HCT116 (cell line): Measurements from ENCODE around the gene NAA40. TPM values are rescaled to one million over a fixed set of nuclear protein-coding genes. Genes with fewer than 3 reads are reported as not detected.

ENCODE experiments used
- ATAC-seq: fragments of 200-7000 bp; cut with Tn5 transposase; 2 replicates; pipeline ENCODE4 v1.9.1; 2020; ENCODE audit warnings: mild to moderate bottlenecking, moderate library complexity
- BruUV-seq: library from RNA; stranded (reverse); fragments of 400-500 nt; replicated peaks from 2 replicates; lab custom pipeline; 2021; lab: Mats Ljungman, UMichigan
- CTCF ChIA-PET: fragments of 300-600 bp; sonication (Branson Sonifier 250); formaldehyde crosslinking; loops from one replicate; lab custom pipeline; 2021; ENCODE audit warnings: antibody characterized with exemption; lab: Charles Lee
- POLR2A ChIA-PET: fragments of 300-600, 350-600 bp; sonication (Branson Sonifier 250); formaldehyde crosslinking; loops from one replicate; lab custom pipeline; 2021; ENCODE audit warnings: antibody characterized with exemption; lab: Charles Lee
- RAD21 ChIA-PET, 2 experiments: fragments of 300-600 bp; sonication (Branson Sonifier 250); formaldehyde crosslinking; loops; one replicate each; lab custom pipeline; 2023; ENCODE audit warnings: low total read pairs in 2 of 2; ENCODE audit not compliant: uncharacterized antibody in 2 of 2, unreplicated experiment in 2 of 2, low non-redundant PET in 1 of 2; lab: Charles Lee
- DNase-seq: peaks from one replicate; pipeline ENCODE4 v3.0.0-alpha.2; 2010; ENCODE audit warnings: low read depth, low spot score
- H2AFZ ChIP-seq: fragments of 200-600 bp; shearing (Covaris generic), sonication (generic); 2 replicates; pipeline ENCODE4 v1.6.1; 2017; ENCODE audit warnings: low read depth, mixed run types, mixed read lengths, antibody characterized with exemption, low read length; ENCODE audit not compliant: poor library complexity, severe bottlenecking
- H3K27ac ChIP-seq: 2 replicates; pipeline ENCODE4 v1.5.1; 2012; ENCODE audit warnings: low read depth, low read length
- H3K27me3 ChIP-seq: fragments of 200-600 bp; sonication (generic); 2 replicates; pipeline ENCODE4 v1.6.1; 2016; ENCODE audit warnings: mixed run types, low read length, mixed read lengths; ENCODE audit not compliant: insufficient read depth
- H3K36me3 ChIP-seq, 2 experiments: fragments of 200-500 bp in 1 of 2; fragments of 200-600 bp in 1 of 2; sonication (Bioruptor generic) in 1 of 2; sonication (generic) in 1 of 2; 2 replicates each; pipeline versions ENCODE4 v1.5.1 to v1.6.1; 2014 to 2016; ENCODE audit warnings: low read length in 2 of 2, inconsistent platforms in 1 of 2, mixed read lengths in 1 of 2, mixed run types in 1 of 2; ENCODE audit not compliant: insufficient read depth in 2 of 2, control insufficient read depth in 1 of 2
- H3K4me1 ChIP-seq, 2 experiments: fragments of 200-600 bp in 1 of 2; sonication (generic) in 1 of 2; 2 replicates each; pipeline versions ENCODE4 v1.5.1 to v1.6.1; 2012 to 2017; ENCODE audit warnings: low read length in 2 of 2, inconsistent platforms in 1 of 2, mild to moderate bottlenecking in 1 of 2, mixed read lengths in 1 of 2, mixed run types in 1 of 2, moderate library complexity in 1 of 2; ENCODE audit not compliant: insufficient read depth in 2 of 2, control insufficient read depth in 1 of 2
- H3K4me2 ChIP-seq: fragments of 200-600 bp; sonication (generic); 2 replicates; pipeline ENCODE4 v1.6.1; 2017; ENCODE audit warnings: mixed run types, low read length, mixed read lengths
- H3K4me3 ChIP-seq, 2 experiments: fragments of 200-600 bp in 1 of 2; sonication (generic) in 1 of 2; replicated peaks in 1 of 2; 2 replicates each; pipeline ENCODE4 v1.5.1; 2011 to 2016; ENCODE audit warnings: low read length in 2 of 2, control low read depth in 1 of 2, low read depth in 1 of 2, mild to moderate bottlenecking in 1 of 2, mixed read lengths in 1 of 2, mixed run types in 1 of 2
- H3K79me2 ChIP-seq: fragments of 200-600 bp; sonication (generic); 2 replicates; pipeline ENCODE4 v1.6.1; 2017; ENCODE audit warnings: mild to moderate bottlenecking, mixed run types, low read length, moderate library complexity, mixed read lengths; ENCODE audit not compliant: insufficient read depth
- H3K9ac ChIP-seq: fragments of 200-600 bp; sonication (generic); 2 replicates; pipeline ENCODE4 v1.6.1; 2016; ENCODE audit warnings: low read length, mixed read lengths
- H3K9me2 ChIP-seq: fragments of 200-600 bp; sonication (generic), shearing (Covaris generic); 2 replicates; pipeline ENCODE4 v1.6.1; 2017; ENCODE audit warnings: mixed run types, mild to moderate bottlenecking, moderate library complexity; ENCODE audit not compliant: insufficient read depth
- H3K9me3 ChIP-seq, 2 experiments: fragments of 200-500 bp in 1 of 2; fragments of 200-600 bp in 1 of 2; sonication (Bioruptor generic) in 1 of 2; sonication (generic) in 1 of 2; 2 replicates each; pipeline ENCODE4 v1.6.1; 2014 to 2017; ENCODE audit warnings: low read length in 2 of 2, mixed read lengths in 2 of 2, inconsistent platforms in 1 of 2, low read depth in 1 of 2, mild to moderate bottlenecking in 1 of 2, mixed run types in 1 of 2, moderate library complexity in 1 of 2; ENCODE audit not compliant: control insufficient read depth in 1 of 2, insufficient read depth in 1 of 2
- H4K20me1 ChIP-seq: fragments of 200-600 bp; sonication (generic), shearing (Covaris generic); 2 replicates; pipeline ENCODE4 v1.6.1; 2017; ENCODE audit warnings: mixed run types, mild to moderate bottlenecking, moderate library complexity; ENCODE audit not compliant: insufficient read depth
- ELF1 ChIP-seq: IDR thresholded peaks from 2 replicates; pipeline ENCODE4 v1.6.1; 2012; ENCODE audit warnings: low read depth, borderline replicate concordance
- EZH2 ChIP-seq: fragments of 200-600 bp; sonication (generic); IDR thresholded peaks from 2 replicates; pipeline ENCODE4 v1.6.1; 2017; ENCODE audit warnings: antibody characterized with exemption, mixed run types
- JUND ChIP-seq: IDR thresholded peaks from 2 replicates; pipeline ENCODE4 v1.6.1; 2012
- POLR2A ChIP-seq: IDR thresholded peaks from 2 replicates; pipeline ENCODE4 v1.7.0; 2011; ENCODE audit warnings: borderline replicate concordance; ENCODE audit not compliant: insufficient read depth, insufficient read length; ENCODE audit errors: extremely low read depth
- POLR2AphosphoS5 ChIP-seq: IDR thresholded peaks from 2 replicates; pipeline ENCODE4 v1.6.1; 2011; ENCODE audit warnings: mild to moderate bottlenecking, low read depth, low read length, moderate library complexity
- SIN3A ChIP-seq: IDR thresholded peaks from 2 replicates; pipeline ENCODE4 v1.6.1; 2012; ENCODE audit warnings: low read depth
- SP1 ChIP-seq: IDR thresholded peaks from 2 replicates; pipeline ENCODE4 v1.6.1; 2012; ENCODE audit warnings: low read depth
- intact Hi-C: fragments of 100-400 bp; cut with micrococcal nuclease; formaldehyde crosslinking; loops from 2 replicates; pipeline ENCODE4 v1.10.0; 2022
- total RNA-seq: library from RNA; stranded (reverse); gene quantifications from one replicate; pipeline ENCODE4 v1.2.1, GENCODE V29; 2021; ENCODE audit not compliant: unreplicated experiment
- TF ChIP-seq, protein P1 (sequence below): IDR thresholded peaks from 2 replicates; pipeline ENCODE4 v1.6.1; 2012; ENCODE audit warnings: low read depth
- TF ChIP-seq, protein P2 (sequence below): IDR thresholded peaks from 2 replicates; pipeline ENCODE4 v1.6.1; 2012
- TF ChIP-seq, protein P3 (sequence below): IDR thresholded peaks from 2 replicates; pipeline ENCODE4 v1.6.1; 2011; ENCODE audit warnings: mild to moderate bottlenecking, low read length, moderate library complexity; ENCODE audit not compliant: insufficient replicate concordance; ENCODE audit errors: extremely low read depth
- TF ChIP-seq, protein P4 (sequence below), 3 experiments: fragments of 200-600 bp in 1 of 3; sonication (generic) in 1 of 3; IDR thresholded peaks in 2 of 3; conservative IDR thresholded peaks in 1 of 3; 2 replicates each; pipeline ENCODE4 v1.5.1; 2012 to 2017; ENCODE audit warnings: low read depth in 2 of 3, low read length in 2 of 3, antibody characterized with exemption in 1 of 3, borderline replicate concordance in 1 of 3, control low read depth in 1 of 3, mild to moderate bottlenecking in 1 of 3, mixed read lengths in 1 of 3, mixed run types in 1 of 3, moderate library complexity in 1 of 3; ENCODE audit not compliant: insufficient read depth in 1 of 3

Gene NAA40
- total RNA-seq, 1 experiment from 2014 or later, result 25.3 TPM

DNA sequence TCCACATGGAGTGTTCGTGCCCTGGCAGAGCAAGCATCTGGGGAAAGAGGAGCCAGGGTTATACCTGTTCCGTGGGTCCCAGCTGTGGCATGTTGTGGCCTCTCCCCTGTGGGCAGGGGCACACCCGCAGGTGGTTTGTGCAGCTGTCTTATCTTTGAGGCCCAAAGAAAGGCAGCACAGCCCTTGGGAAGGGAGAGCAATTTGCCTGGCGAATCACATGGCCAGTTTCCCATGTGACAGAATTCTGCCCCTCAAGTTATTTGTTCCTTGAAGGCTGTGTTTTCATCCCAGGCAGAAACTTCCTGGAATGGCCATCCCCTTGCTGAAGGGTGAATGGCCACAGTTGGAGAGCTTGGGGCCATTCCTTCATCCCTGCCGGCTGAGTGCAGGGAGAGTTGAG, 19.2 kb downstream of the NAA40 start (continued):
- TF ChIP-seq, protein P1, sequence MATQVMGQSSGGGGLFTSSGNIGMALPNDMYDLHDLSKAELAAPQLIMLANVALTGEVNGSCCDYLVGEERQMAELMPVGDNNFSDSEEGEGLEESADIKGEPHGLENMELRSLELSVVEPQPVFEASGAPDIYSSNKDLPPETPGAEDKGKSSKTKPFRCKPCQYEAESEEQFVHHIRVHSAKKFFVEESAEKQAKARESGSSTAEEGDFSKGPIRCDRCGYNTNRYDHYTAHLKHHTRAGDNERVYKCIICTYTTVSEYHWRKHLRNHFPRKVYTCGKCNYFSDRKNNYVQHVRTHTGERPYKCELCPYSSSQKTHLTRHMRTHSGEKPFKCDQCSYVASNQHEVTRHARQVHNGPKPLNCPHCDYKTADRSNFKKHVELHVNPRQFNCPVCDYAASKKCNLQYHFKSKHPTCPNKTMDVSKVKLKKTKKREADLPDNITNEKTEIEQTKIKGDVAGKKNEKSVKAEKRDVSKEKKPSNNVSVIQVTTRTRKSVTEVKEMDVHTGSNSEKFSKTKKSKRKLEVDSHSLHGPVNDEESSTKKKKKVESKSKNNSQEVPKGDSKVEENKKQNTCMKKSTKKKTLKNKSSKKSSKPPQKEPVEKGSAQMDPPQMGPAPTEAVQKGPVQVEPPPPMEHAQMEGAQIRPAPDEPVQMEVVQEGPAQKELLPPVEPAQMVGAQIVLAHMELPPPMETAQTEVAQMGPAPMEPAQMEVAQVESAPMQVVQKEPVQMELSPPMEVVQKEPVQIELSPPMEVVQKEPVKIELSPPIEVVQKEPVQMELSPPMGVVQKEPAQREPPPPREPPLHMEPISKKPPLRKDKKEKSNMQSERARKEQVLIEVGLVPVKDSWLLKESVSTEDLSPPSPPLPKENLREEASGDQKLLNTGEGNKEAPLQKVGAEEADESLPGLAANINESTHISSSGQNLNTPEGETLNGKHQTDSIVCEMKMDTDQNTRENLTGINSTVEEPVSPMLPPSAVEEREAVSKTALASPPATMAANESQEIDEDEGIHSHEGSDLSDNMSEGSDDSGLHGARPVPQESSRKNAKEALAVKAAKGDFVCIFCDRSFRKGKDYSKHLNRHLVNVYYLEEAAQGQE, result no peak
- TF ChIP-seq SP1 (no peak), ELF1 (no peak)

DNA sequence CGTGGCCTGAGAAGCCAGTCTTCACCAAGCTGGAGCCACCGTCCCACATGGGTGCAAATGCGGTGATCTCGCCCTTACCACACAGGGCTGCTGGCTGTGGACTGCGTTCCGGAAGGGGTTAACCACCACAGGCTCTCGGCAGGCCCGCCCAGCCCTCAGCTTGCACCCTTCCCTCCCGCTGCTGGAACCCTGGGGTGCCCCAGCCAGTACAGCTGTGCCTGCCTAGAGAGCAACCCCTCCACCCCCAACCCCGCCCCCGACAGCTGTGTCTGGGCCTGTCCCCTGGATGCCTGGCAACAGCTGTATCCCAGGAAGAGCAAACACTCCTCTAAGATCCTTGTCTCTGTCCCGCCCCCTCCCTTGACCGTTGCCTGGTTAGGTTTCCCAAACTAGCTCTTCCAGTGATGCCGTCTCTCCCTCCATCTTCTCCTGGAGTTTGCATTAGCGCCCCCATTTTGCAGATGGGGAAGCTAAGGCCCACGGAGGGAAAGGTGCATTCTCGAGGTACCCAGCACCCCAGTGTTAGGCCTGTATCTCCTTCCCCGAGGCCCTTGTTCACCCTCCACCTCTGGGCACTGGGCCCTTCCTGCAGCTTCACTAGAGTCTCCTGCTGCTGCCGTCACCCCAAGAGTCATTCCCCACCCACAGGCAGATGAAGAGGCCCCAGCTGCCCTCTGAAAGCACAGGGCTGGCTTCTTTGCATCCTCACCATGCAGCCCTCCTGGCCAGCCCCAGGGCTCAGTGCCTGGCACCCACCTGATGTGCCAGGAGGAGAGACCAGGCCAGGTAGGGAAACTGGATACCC, 23.0 kb downstream of the NAA40 start:
- RAD21 ChIA-PET, result interaction anchor here in 1 of 2 experiments (0.7 kb wide), 1 partner anchor 188 kb away, joined by 3 read pairs; no protein-coding TSS in a partner anchor
- DNase-seq, result no peak
- no TSS peak for BruUV-seq
- TF ChIP-seq, protein P2, sequence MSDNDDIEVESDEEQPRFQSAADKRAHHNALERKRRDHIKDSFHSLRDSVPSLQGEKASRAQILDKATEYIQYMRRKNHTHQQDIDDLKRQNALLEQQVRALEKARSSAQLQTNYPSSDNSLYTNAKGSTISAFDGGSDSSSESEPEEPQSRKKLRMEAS, result no peak
- TF ChIP-seq, protein P3, sequence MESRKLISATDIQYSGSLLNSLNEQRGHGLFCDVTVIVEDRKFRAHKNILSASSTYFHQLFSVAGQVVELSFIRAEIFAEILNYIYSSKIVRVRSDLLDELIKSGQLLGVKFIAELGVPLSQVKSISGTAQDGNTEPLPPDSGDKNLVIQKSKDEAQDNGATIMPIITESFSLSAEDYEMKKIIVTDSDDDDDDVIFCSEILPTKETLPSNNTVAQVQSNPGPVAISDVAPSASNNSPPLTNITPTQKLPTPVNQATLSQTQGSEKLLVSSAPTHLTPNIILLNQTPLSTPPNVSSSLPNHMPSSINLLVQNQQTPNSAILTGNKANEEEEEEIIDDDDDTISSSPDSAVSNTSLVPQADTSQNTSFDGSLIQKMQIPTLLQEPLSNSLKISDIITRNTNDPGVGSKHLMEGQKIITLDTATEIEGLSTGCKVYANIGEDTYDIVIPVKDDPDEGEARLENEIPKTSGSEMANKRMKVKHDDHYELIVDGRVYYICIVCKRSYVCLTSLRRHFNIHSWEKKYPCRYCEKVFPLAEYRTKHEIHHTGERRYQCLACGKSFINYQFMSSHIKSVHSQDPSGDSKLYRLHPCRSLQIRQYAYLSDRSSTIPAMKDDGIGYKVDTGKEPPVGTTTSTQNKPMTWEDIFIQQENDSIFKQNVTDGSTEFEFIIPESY, result no peak
- no peak for TF ChIP-seq SIN3A
- TF ChIP-seq EZH2, result no peak
- no peak for TF ChIP-seq JUND
- TF ChIP-seq, protein P4, sequence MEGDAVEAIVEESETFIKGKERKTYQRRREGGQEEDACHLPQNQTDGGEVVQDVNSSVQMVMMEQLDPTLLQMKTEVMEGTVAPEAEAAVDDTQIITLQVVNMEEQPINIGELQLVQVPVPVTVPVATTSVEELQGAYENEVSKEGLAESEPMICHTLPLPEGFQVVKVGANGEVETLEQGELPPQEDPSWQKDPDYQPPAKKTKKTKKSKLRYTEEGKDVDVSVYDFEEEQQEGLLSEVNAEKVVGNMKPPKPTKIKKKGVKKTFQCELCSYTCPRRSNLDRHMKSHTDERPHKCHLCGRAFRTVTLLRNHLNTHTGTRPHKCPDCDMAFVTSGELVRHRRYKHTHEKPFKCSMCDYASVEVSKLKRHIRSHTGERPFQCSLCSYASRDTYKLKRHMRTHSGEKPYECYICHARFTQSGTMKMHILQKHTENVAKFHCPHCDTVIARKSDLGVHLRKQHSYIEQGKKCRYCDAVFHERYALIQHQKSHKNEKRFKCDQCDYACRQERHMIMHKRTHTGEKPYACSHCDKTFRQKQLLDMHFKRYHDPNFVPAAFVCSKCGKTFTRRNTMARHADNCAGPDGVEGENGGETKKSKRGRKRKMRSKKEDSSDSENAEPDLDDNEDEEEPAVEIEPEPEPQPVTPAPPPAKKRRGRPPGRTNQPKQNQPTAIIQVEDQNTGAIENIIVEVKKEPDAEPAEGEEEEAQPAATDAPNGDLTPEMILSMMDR (IDR thresholded peaks at IDR 0.05 in 2 of 3, conservative IDR thresholded peaks at IDR 0.05 in 1 of 3; ENCODE audit: borderline replicate concordance in 1 of 3, insufficient read depth in 1 of 3, low read depth in 2 of 3, low read length in 2 of 3), result no peak
- TF ChIP-seq, protein P1, result no peak
- TF ChIP-seq POLR2AphosphoS5, result no peak
- no peak for TF ChIP-seq POLR2A

More for the DNA sequence above, 23.0 kb downstream of the NAA40 start:
- ChIA-PET POLR2A (no interaction called here), CTCF (interaction anchor here (1.2 kb wide), 1 partner anchor 16 kb away, joined by 4 read pairs; no protein-coding TSS in a partner anchor)
- peak; percentile 21; the same call in 1 of the 2 replicates for ATAC-seq
- Histone ChIP-seq H4K20me1 (no peaks in the 10 kb centered on the region), H3K4me1 (no peaks in the 10 kb centered on the region), H3K4me2 (no peak overlapping the region), H3K79me2 (no peaks in the 10 kb centered on the region), H3K27me3 (no peaks in the 10 kb centered on the region), H3K36me3 (peaks cover 0 to 2% of the 10 kb centered on the region in 2 experiments; a peak in 1 of 4 replicates), H2AFZ (no peak overlapping the region), H3K27ac (no peak overlapping the region), H3K9me2 (no peaks in the 10 kb centered on the region), H3K9ac (no peak overlapping the region), H3K9me3 (no peaks in the 10 kb centered on the region), H3K4me3 (no peak overlapping the region)
- intact Hi-C loops, result no loop called here
